H1 (cell line): ENCODE results near the gene NDRG2. TPM values are rescaled to one million over a fixed set of nuclear protein-coding genes. Genes with fewer than 3 reads are reported as not detected.

Experiments
- CTCF ChIA-PET: fragments of 300-600 bp; sonication (Branson Sonifier 250); formaldehyde crosslinking; loops from one replicate; lab custom pipeline; 2021; ENCODE audit not compliant: partially characterized antibody; lab: Charles Lee
- POLR2A ChIA-PET: fragments of 300-600 bp; sonication (Branson Sonifier 250); formaldehyde crosslinking; loops from one replicate; lab custom pipeline; 2021; ENCODE audit warnings: inconsistent platforms; ENCODE audit not compliant: partially characterized antibody; lab: Charles Lee
- DNase-seq, 2 experiments: peaks; one replicate each; pipeline versions ENCODE4 v3.0.0 to v3.0.0-alpha.2; 2010 to 2022; ENCODE audit warnings: low spot score in 2 of 2, low read depth in 1 of 2, mixed read lengths in 1 of 2
- FAIRE-seq: peaks from 2 replicates; lab custom pipeline; 2011; peaks lifted over from hg19 to GRCh38; lab: Jason Lieb, UNC
- H2AFZ ChIP-seq: 2 replicates; pipeline ENCODE4 v1.8.1; 2012; ENCODE audit warnings: low read length, inconsistent platforms
- H2AK5ac ChIP-seq: 2 replicates; pipeline ENCODE4 v1.6.1; 2013; ENCODE audit warnings: low read depth, low read length
- H2BK120ac ChIP-seq: replicated peaks from 2 replicates; pipeline ENCODE3; 2013; ENCODE audit warnings: low read depth, low read length, inconsistent platforms
- H2BK12ac ChIP-seq: 2 replicates; pipeline ENCODE4 v1.6.1; 2013; ENCODE audit warnings: low read depth, low read length
- H2BK15ac ChIP-seq: 2 replicates; pipeline ENCODE4 v1.6.1; 2013; ENCODE audit warnings: low read length
- H2BK20ac ChIP-seq: 2 replicates; pipeline ENCODE4 v1.6.1; 2013; ENCODE audit warnings: low read length
- H2BK5ac ChIP-seq: 2 replicates; pipeline ENCODE4 v1.6.1; 2013; ENCODE audit warnings: low read depth, low read length
- H3K14ac ChIP-seq: 2 replicates; pipeline ENCODE4 v1.6.1; 2013; ENCODE audit warnings: inconsistent platforms; ENCODE audit not compliant: insufficient read length
- H3K18ac ChIP-seq: 2 replicates; pipeline ENCODE4 v1.6.1; 2013; ENCODE audit warnings: low read length; ENCODE audit errors: extremely low read depth
- H3K23ac ChIP-seq: 2 replicates; pipeline ENCODE4 v1.6.1; 2013; ENCODE audit warnings: inconsistent platforms; ENCODE audit not compliant: insufficient read length
- H3K23me2 ChIP-seq: 2 replicates; pipeline ENCODE4 v1.6.1; 2013; ENCODE audit warnings: low read depth, low read length
- H3K27ac ChIP-seq: 2 replicates; pipeline ENCODE4 v1.6.1; 2011; ENCODE audit warnings: low read depth, low read length, inconsistent platforms
- H3K27me3 ChIP-seq, 4 experiments: replicated peaks in 1 of 4; 1 replicate in 1 of 4; 2 replicates in 3 of 4; pipeline versions ENCODE4 v1.6.1 to v1.8.1; 2011 to 2013; ENCODE audit warnings: low read length in 3 of 4, mild to moderate bottlenecking in 3 of 4, inconsistent platforms in 2 of 4, mixed read lengths in 2 of 4, moderate library complexity in 1 of 4; ENCODE audit not compliant: control insufficient read depth in 3 of 4, insufficient read depth in 3 of 4; ENCODE audit errors: extremely low read depth in 1 of 4
- H3K36me3 ChIP-seq, 4 experiments: 2 replicates each; pipeline versions ENCODE4 v1.6.1 to v1.8.1; 2011 to 2013; ENCODE audit warnings: mild to moderate bottlenecking in 4 of 4, low read length in 3 of 4, moderate library complexity in 2 of 4, control low read depth in 1 of 4, inconsistent platforms in 1 of 4; ENCODE audit not compliant: insufficient read depth in 4 of 4, control insufficient read depth in 2 of 4
- H3K4ac ChIP-seq: replicated peaks from 2 replicates; pipeline ENCODE3; 2013; ENCODE audit warnings: low read length, low read depth, mixed read lengths, inconsistent platforms; ENCODE audit not compliant: insufficient read length
- H3K4me1 ChIP-seq, 4 experiments: replicated peaks in 1 of 4; 1 replicate in 1 of 4; 2 replicates in 3 of 4; pipeline versions ENCODE4 v1.6.1 to v1.8.1; 2011 to 2013; ENCODE audit warnings: low read length in 3 of 4, inconsistent platforms in 2 of 4, mixed read lengths in 1 of 4; ENCODE audit not compliant: insufficient read depth in 4 of 4, control insufficient read depth in 3 of 4
- H3K4me2 ChIP-seq, 2 experiments: 2 replicates each; pipeline versions ENCODE4 v1.6.1 to v1.8.1; 2011 to 2013; ENCODE audit warnings: low read depth in 2 of 2, low read length in 2 of 2, control low read depth in 1 of 2, inconsistent platforms in 1 of 2, mild to moderate bottlenecking in 1 of 2; ENCODE audit not compliant: insufficient read depth in 1 of 2
- H3K4me3 ChIP-seq, 4 experiments: fragments of 200-600, 300-600 bp in 1 of 4; sonication (generic), shearing (Covaris generic), sonication (Bioruptor Twin) in 1 of 4; 2 replicates each; pipeline versions ENCODE4 v1.5.1 to v1.8.1; 2011 to 2016; ENCODE audit warnings: low read length in 4 of 4, low read depth in 3 of 4, control low read depth in 2 of 4, inconsistent platforms in 2 of 4, mild to moderate bottlenecking in 2 of 4, mixed read lengths in 1 of 4, moderate library complexity in 1 of 4; ENCODE audit not compliant: insufficient read depth in 2 of 4; ENCODE audit errors: extremely low read depth in 1 of 4
- H3K56ac ChIP-seq: replicated peaks from 2 replicates; pipeline ENCODE3; 2013; ENCODE audit warnings: low read depth, mild to moderate bottlenecking, mixed read lengths, low read length, inconsistent platforms; ENCODE audit not compliant: insufficient read length
- H3K79me1 ChIP-seq: 2 replicates; pipeline ENCODE4 v1.6.1; 2013; ENCODE audit warnings: low read depth, low read length, control low read depth
- H3K79me2 ChIP-seq, 2 experiments: 2 replicates each; pipeline versions ENCODE4 v1.6.1 to v1.8.1; 2012 to 2013; ENCODE audit warnings: low read length in 2 of 2, mild to moderate bottlenecking in 2 of 2, inconsistent platforms in 1 of 2; ENCODE audit not compliant: insufficient read depth in 2 of 2, control insufficient read depth in 1 of 2
- H3K9ac ChIP-seq, 4 experiments: replicated peaks in 1 of 4; 1 replicate in 1 of 4; 2 replicates in 3 of 4; pipeline versions ENCODE4 v1.6.1 to v1.8.1; 2011 to 2013; ENCODE audit warnings: low read depth in 3 of 4, low read length in 3 of 4, control low read depth in 2 of 4, mild to moderate bottlenecking in 2 of 4, moderate library complexity in 2 of 4, inconsistent platforms in 1 of 4; ENCODE audit errors: extremely low read depth in 1 of 4
- H3K9me3 ChIP-seq, 2 experiments: 2 replicates each; pipeline versions ENCODE4 v1.6.1 to v1.8.1; 2012 to 2013; ENCODE audit warnings: mild to moderate bottlenecking in 2 of 2, moderate library complexity in 2 of 2, control low read depth in 1 of 2, inconsistent platforms in 1 of 2, low read depth in 1 of 2, low read length in 1 of 2, mixed read lengths in 1 of 2; ENCODE audit not compliant: insufficient read depth in 2 of 2
- H4K20me1 ChIP-seq, 2 experiments: replicated peaks in 1 of 2; 2 replicates each; pipeline versions ENCODE3 to v1.8.1; 2011 to 2013; ENCODE audit warnings: inconsistent platforms in 2 of 2, low read length in 2 of 2, mild to moderate bottlenecking in 1 of 2; ENCODE audit not compliant: insufficient read depth in 2 of 2, control insufficient read depth in 1 of 2
- H4K5ac ChIP-seq: 2 replicates; pipeline ENCODE4 v1.6.1; 2013; ENCODE audit warnings: low read length, low read depth, mixed read lengths, inconsistent platforms; ENCODE audit not compliant: insufficient read length
- H4K8ac ChIP-seq: 2 replicates; pipeline ENCODE4 v1.8.0; 2013; ENCODE audit warnings: mild to moderate bottlenecking, moderate library complexity, low read length, inconsistent platforms; ENCODE audit not compliant: insufficient read depth; ENCODE audit errors: extremely low read depth
- H4K91ac ChIP-seq: replicated peaks from 2 replicates; pipeline ENCODE3; 2013; ENCODE audit warnings: low read length, mixed read lengths, inconsistent platforms; ENCODE audit not compliant: insufficient read length
- ASH2L ChIP-seq: fragments of 200-600, 300-600 bp; sonication (generic); IDR thresholded peaks from one replicate; pipeline ENCODE4 v1.7.1; 2017; ENCODE audit warnings: low read length
- BCL11A ChIP-seq, 2 experiments: IDR thresholded peaks; one replicate each; pipeline ENCODE4 v1.6.1; 2011; ENCODE audit warnings: low read depth in 2 of 2, low read length in 2 of 2, mild to moderate bottlenecking in 2 of 2
- CREB1 ChIP-seq: IDR thresholded peaks from 2 replicates; pipeline ENCODE4 v1.6.1; 2012; ENCODE audit warnings: inconsistent platforms
- CTBP2 ChIP-seq: IDR thresholded peaks from 2 replicates; pipeline ENCODE4 v1.7.0; 2011; ENCODE audit warnings: borderline replicate concordance, mild to moderate bottlenecking, moderate library complexity, mixed read lengths, low read length; ENCODE audit not compliant: insufficient read depth, insufficient read length
- EZH2 ChIP-seq: fragments of 200-600 bp; sonication (generic); IDR thresholded peaks from 2 replicates; pipeline ENCODE4 v1.7.1; 2012; ENCODE audit warnings: low read depth, mild to moderate bottlenecking, moderate library complexity, low read length, inconsistent platforms; ENCODE audit not compliant: severe bottlenecking
- FOSL1 ChIP-seq: IDR thresholded peaks from 2 replicates; pipeline ENCODE4 v1.6.1; 2011; ENCODE audit warnings: mild to moderate bottlenecking, low read depth, low read length, moderate library complexity; ENCODE audit not compliant: insufficient read depth
- HDAC6 ChIP-seq: IDR thresholded peaks from one replicate; pipeline ENCODE4 v1.7.1; 2012; ENCODE audit warnings: low read depth, mild to moderate bottlenecking, inconsistent platforms, low read length, moderate library complexity
- KDM5A ChIP-seq: fragments of 200-600 bp; IDR thresholded peaks from 2 replicates; pipeline ENCODE4 v1.7.1; 2012; ENCODE audit warnings: mild to moderate bottlenecking, low read length, inconsistent platforms, mixed read lengths
- RBBP5 ChIP-seq: IDR thresholded peaks from 2 replicates; pipeline ENCODE4 v1.7.1; 2012; ENCODE audit warnings: low read depth, mild to moderate bottlenecking, inconsistent platforms, low read length, moderate library complexity, borderline replicate concordance
- SIN3A ChIP-seq, 2 experiments: IDR thresholded peaks in 1 of 2; conservative IDR thresholded peaks in 1 of 2; 2 replicates each; pipeline ENCODE4 v1.6.1; 2011 to 2012; ENCODE audit warnings: low read length in 2 of 2, improper control_type of control experiment in 1 of 2, low read depth in 1 of 2, mild to moderate bottlenecking in 1 of 2
- SIX5 ChIP-seq: IDR thresholded peaks from 2 replicates; pipeline ENCODE4 v1.6.1; 2011; ENCODE audit warnings: mild to moderate bottlenecking, low read depth, low read length
- SP1 ChIP-seq: IDR thresholded peaks from 2 replicates; pipeline ENCODE4 v1.6.1; 2011; ENCODE audit warnings: low read depth, low read length
- SP2 ChIP-seq: IDR thresholded peaks from 2 replicates; pipeline ENCODE4 v1.6.1; 2012; ENCODE audit warnings: mild to moderate bottlenecking, low read length, inconsistent platforms
- SRF ChIP-seq: IDR thresholded peaks from 2 replicates; pipeline ENCODE4 v1.6.1; 2011; ENCODE audit warnings: mild to moderate bottlenecking, low read depth, low read length, moderate library complexity
- SUZ12 ChIP-seq: fragments of 200-600 bp; sonication (generic); IDR thresholded peaks from 2 replicates; pipeline ENCODE4 v1.6.1; 2012; ENCODE audit warnings: mild to moderate bottlenecking, inconsistent platforms, low read length, moderate library complexity, mixed read lengths
- WGBS, 2 experiments: shearing (Covaris generic) in 1 of 2; methylation state at CpG; one replicate each; pipeline versions ENCODE4 v1.1.6 to v1.1.7; 2013 to 2015; ENCODE audit warnings: low lambda C conversion rate in 2 of 2, mixed read lengths in 2 of 2, inconsistent platforms in 1 of 2, low coverage in 1 of 2, missing lambda C conversion rate in 1 of 2; ENCODE audit not compliant: insufficient replicate concordance in 2 of 2, insufficient coverage in 1 of 2, insufficient read length in 1 of 2; ENCODE audit errors: extremely low coverage in 1 of 2, missing lambda C conversion rate in 1 of 2; 5-methylcytosine and 5-hydroxymethylcytosine counted together
- polyA plus RNA-seq, 7 experiments: library from polyadenylated mRNA; depleted of rRNA in 3 of 7; stranded (reverse) in 5 of 7; unstranded in 2 of 7; fragments of >200 nt in 5 of 7; fragments of 200-250 nt in 2 of 7; gene quantifications; 1 replicate in 5 of 7; 2 replicates in 1 of 7; 4 replicates in 1 of 7; pipeline versions ENCODE4 v1.2.1 to v1.2.3, GENCODE V29; 2011 to 2013; ENCODE audit warnings: missing spikeins in 2 of 7, mixed read lengths in 2 of 7
- total RNA-seq: library from RNA; stranded (reverse); fragmentation: NEBNext Ultra II Directional; extraction: Animal tissue kit (Norgen Biotek cat#: 25700); gene quantifications from 2 replicates; pipeline ENCODE4 v1.2.1, GENCODE V29; 2021

The NDRG2 gene
- total and polyA plus RNA-seq, 2 of the 8 experiments (the other 6 are each of a cell fraction or from before 2014, with no cell fraction given) = 29.9 to 48.6 TPM

DNA sequence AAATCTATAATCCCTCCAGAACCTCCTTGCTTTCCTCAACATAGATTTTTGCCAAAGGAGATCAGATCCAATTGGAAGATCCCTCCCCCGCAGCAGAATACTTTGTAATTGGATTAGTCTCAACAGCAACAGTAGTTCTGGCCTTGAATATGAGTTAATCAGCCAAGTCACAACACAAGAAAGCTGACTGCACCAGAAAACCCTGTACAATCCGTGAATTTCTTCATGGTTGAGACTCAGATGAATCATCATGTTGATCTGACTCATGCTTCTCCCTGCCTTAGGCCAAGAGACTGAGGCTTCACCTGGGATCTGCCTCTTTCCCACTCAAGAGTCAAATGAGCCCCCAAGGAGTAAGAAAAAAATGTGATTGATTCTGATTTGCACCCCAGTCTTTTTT, 38.0 kb downstream of the NDRG2 start:
- DNase-seq (no peak), FAIRE-seq (no peak)
- Histone ChIP-seq H3K9ac (no peak overlapping the region), H3K4me3 (no peak overlapping the region), H3K79me1 (no peaks in the 10 kb centered on the region), H2AFZ (no peak overlapping the region), H3K4me2 (no peak overlapping the region), H3K14ac (no peak overlapping the region), H3K23ac (no peak overlapping the region), H3K27me3 (no peaks in the 10 kb centered on the region; a peak in 1 of 7 replicates), H3K36me3 (peaks cover 0 to under 1% (median 0%) of the 10 kb centered on the region in 4 experiments; a peak in 2 of 8 replicates), H3K4me1 (peaks cover 2 to 4% (median 4%) of the 10 kb centered on the region in 4 experiments; a peak in 3 of 7 replicates), H4K5ac (no peak overlapping the region), H2BK120ac (no peak overlapping the region), H3K56ac (no peak overlapping the region), H3K79me2 (peaks cover 0 to 18% of the 10 kb centered on the region in 2 experiments; a peak in 2 of 4 replicates), H2BK20ac (no peak overlapping the region), H2BK15ac (no peak overlapping the region), H2BK5ac (no peak overlapping the region), H2AK5ac (no peak overlapping the region), H4K8ac (no peak overlapping the region), H4K91ac (no peak overlapping the region), H4K20me1 (peaks cover 0 to 3% of the 10 kb centered on the region in 2 experiments), H3K9me3 (no peaks in the 10 kb centered on the region), H3K27ac (no peak overlapping the region), H3K4ac (no peak overlapping the region), H2BK12ac (no peak overlapping the region), H3K18ac (no peak overlapping the region), H3K23me2 (peaks cover 4% of the 10 kb centered on the region; the same call in 1 of the 2 replicates)
- CTCF ChIA-PET = interaction anchor here (1.6 kb wide), 1 partner anchor 15 kb away, joined by 3 read pairs; no protein-coding TSS in a partner anchor
- POLR2A ChIA-PET = no interaction called here
- WGBS, 2 experiments = 73% methylated on average over 2 of the region's 2 CpGs; no CpG with 5 or more reads in 1 of the 2 experiments
- TF ChIP-seq FOSL1 = no peak
- TF ChIP-seq KDM5A = no peak
- TF ChIP-seq SRF = no peak
- no peak for TF ChIP-seq SP2
- no peak for TF ChIP-seq SIN3A (conservative IDR thresholded peaks at IDR 0.05 in 1 of 2, IDR thresholded peaks at IDR 0.05 in 1 of 2; ENCODE audit: low read depth in 1 of 2, low read length in 2 of 2)
- no peak for TF ChIP-seq SP1
- no peak for TF ChIP-seq CREB1
- no peak for TF ChIP-seq RBBP5
- TF ChIP-seq CTBP2 = no peak
- TF ChIP-seq ASH2L = no peak
- no peak for TF ChIP-seq SUZ12
- TF ChIP-seq HDAC6 = no peak
- no peak for TF ChIP-seq SIX5
- no peak for TF ChIP-seq BCL11A (IDR thresholded peaks at IDR 0.05; ENCODE audit: low read depth in 2 of 2, low read length in 2 of 2)
- TF ChIP-seq EZH2 = no peak
